ENCODE data around the gene CCT5. TPM values are rescaled to one million over a fixed set of nuclear protein-coding genes. Genes with fewer than 3 reads are reported as not detected.
"Not testable (repeated sequence)": the region's sequence is repeated elsewhere in the genome, so short reads cannot be mapped to it uniquely, and the experiment has no call there.

Gene CCT5
- polyA plus RNA-seq, 1 of the 3 experiments (the other 2 are of a cell fraction) = 378 TPM

- Histone ChIP-seq H3K9me2 (no peaks in the 10 kb centered on the region), H3K36me3 (replicated peaks in 1 of 2; ENCODE audit: control insufficient read depth in 1 of 2, insufficient read depth in 2 of 2, low read length in 1 of 2) (no peaks in the 10 kb centered on the region), H3F3A (replicated peaks; ENCODE audit: insufficient read depth) (peaks cover 4% of the 10 kb centered on the region), H3K9ac (no peak overlapping the region), H3K79me2 (ENCODE audit: insufficient read depth) (peaks cover 25% of the 10 kb centered on the region), H4K20me1 (ENCODE audit: insufficient read depth) (no peaks in the 10 kb centered on the region), H3K4me3 (ENCODE audit: low read depth in 2 of 2, low read length in 1 of 2) (no peak overlapping the region), H3K4me1 (ENCODE audit: control insufficient read depth in 1 of 2, insufficient read depth in 2 of 2, low read depth in 1 of 2, low read length in 1 of 2) (peaks cover 6 to 7% of the 10 kb centered on the region in 2 experiments; a peak in 2 of 4 replicates), H3K4me2 (no peak overlapping the region), H3K27me3 (ENCODE audit: insufficient read depth) (no peaks in the 10 kb centered on the region), H3K9me3 (no peaks in the 10 kb centered on the region), H3K27ac (ENCODE audit: low read depth in 2 of 2, low read length in 1 of 2) (no peak overlapping the region), H2AFZ (ENCODE audit: low read depth) (no peak overlapping the region)
- DNase-seq = no peak
- ChIA-PET POLR2A (no interaction called here), CTCF (no interaction called here)
- no peak for TF ChIP-seq FOXJ3 (CRISPR knock-in tag; IDR thresholded peaks at IDR 0.05)
- no peak for TF ChIP-seq FOXM1 (IDR thresholded peaks at IDR 0.05; ENCODE audit: low read depth)
- no peak for TF ChIP-seq CHD2 (IDR thresholded peaks at IDR 0.05; ENCODE audit: low read length, partially characterized antibody)
- TF ChIP-seq YY1 (IDR thresholded peaks at IDR 0.05; ENCODE audit: low read depth) = no peak
- no peak for TF ChIP-seq MAX (IDR thresholded peaks at IDR 0.05; ENCODE audit: low read depth)
- no peak for TF ChIP-seq RXRA (IDR thresholded peaks at IDR 0.05; ENCODE audit: borderline replicate concordance, low read depth)
- 97% methylated on average over 10 of the region's 10 CpGs for WGBS (ENCODE audit: low lambda C conversion rate)
These were observed 5.6 kb upstream of the CCT5 start for GRCh38 chr5:10244342-10244944.

- H3K4me1 ChIP-seq (ENCODE audit: control insufficient read depth in 1 of 2, insufficient read depth in 2 of 2, low read depth in 1 of 2, low read length in 1 of 2) = peaks cover 7 to 10% of the 10 kb centered on the region in 2 experiments; a peak in 3 of 4 replicates
- ChIA-PET POLR2A (no interaction called here), CTCF (interaction anchor here (2.6 kb wide), 1 partner anchor 13 kb away, joined by 10 read pairs; no protein-coding TSS in a partner anchor)
- no peak overlapping the region for H3K4me3 ChIP-seq (ENCODE audit: low read depth in 2 of 2, low read length in 1 of 2)
- H3K36me3 ChIP-seq (replicated peaks in 1 of 2; ENCODE audit: control insufficient read depth in 1 of 2, insufficient read depth in 2 of 2, low read length in 1 of 2) = peaks cover 3 to 7% of the 10 kb centered on the region in 2 experiments
- DNase-seq = no peak
- no peaks in the 10 kb centered on the region for H3K9me2 ChIP-seq
- peaks cover 8% of the 10 kb centered on the region for H4K20me1 ChIP-seq (ENCODE audit: insufficient read depth)
- TF ChIP-seq MXI1 (IDR thresholded peaks at IDR 0.05; ENCODE audit: low read depth, low read length) (no peak), MAX (IDR thresholded peaks at IDR 0.05; ENCODE audit: low read depth) (no peak)
- H3K79me2 ChIP-seq (ENCODE audit: insufficient read depth) = peaks cover 42% of the 10 kb centered on the region
- H2AFZ ChIP-seq (ENCODE audit: low read depth) = no peak overlapping the region
- no peaks in the 10 kb centered on the region for H3K27me3 ChIP-seq (ENCODE audit: insufficient read depth)
- no peaks in the 10 kb centered on the region for H3K9me3 ChIP-seq
- H3F3A ChIP-seq (replicated peaks; ENCODE audit: insufficient read depth) = peaks cover 4% of the 10 kb centered on the region
- H3K9ac ChIP-seq = no peak overlapping the region
- no peak overlapping the region for H3K27ac ChIP-seq (ENCODE audit: low read depth in 2 of 2, low read length in 1 of 2)
- H3K4me2 ChIP-seq = no peak overlapping the region
- WGBS (ENCODE audit: low lambda C conversion rate) = 96% methylated on average over 3 of the region's 3 CpGs
These were observed 3.3 kb upstream of the CCT5 start for GRCh38 chr5:10246761-10247160.

GRCh38 chr5:10247217-10247616 lies 2.9 kb upstream of the CCT5 start:
- H3K9ac ChIP-seq; H3K9me3 ChIP-seq; H3K4me3 ChIP-seq (ENCODE audit: low read depth in 2 of 2, low read length in 1 of 2); POLR2A ChIA-PET; H2AFZ ChIP-seq (ENCODE audit: low read depth); H3K9me2 ChIP-seq; DNase-seq; H3K27me3 ChIP-seq (ENCODE audit: insufficient read depth); H3K27ac ChIP-seq (ENCODE audit: low read depth in 2 of 2, low read length in 1 of 2); H3F3A ChIP-seq (replicated peaks; ENCODE audit: insufficient read depth); H3K4me2 ChIP-seq: not testable (repeated sequence)
- WGBS (ENCODE audit: low lambda C conversion rate) = 89% methylated on average over 4 of the region's 4 CpGs
- CTCF ChIA-PET = interaction anchor here (1.0 to 2.6 kb wide), 2 partner anchors 14 to 703 kb away, joined by 4 to 10 read pairs; no protein-coding TSS in a partner anchor
- peaks cover 7 to 14% of the 10 kb centered on the region in 2 experiments; a peak in 3 of 4 replicates for H3K4me1 ChIP-seq (ENCODE audit: control insufficient read depth in 1 of 2, insufficient read depth in 2 of 2, low read depth in 1 of 2, low read length in 1 of 2)
- H3K36me3 ChIP-seq (replicated peaks in 1 of 2; ENCODE audit: control insufficient read depth in 1 of 2, insufficient read depth in 2 of 2, low read length in 1 of 2) = peaks cover 6 to 10% of the 10 kb centered on the region in 2 experiments
- peaks cover 13% of the 10 kb centered on the region for H4K20me1 ChIP-seq (ENCODE audit: insufficient read depth)
- peaks cover 47% of the 10 kb centered on the region for H3K79me2 ChIP-seq (ENCODE audit: insufficient read depth)
